Measurements from ENCODE around the gene RAD1.

Gene RAD1

GRCh38 chr5:34900652-34901051 lies 14.7 kb downstream of the RAD1 start:
- Mint-ChIP-seq H3K27me3 (no peaks in the 10 kb centered on the region), H3K4me1 (ENCODE audit: low read depth in 2 of 2) (no peaks in the 10 kb centered on the region), H3K27ac (no peak overlapping the region), H3K9me3 (no peaks in the 10 kb centered on the region), H3K4me3 (no peak overlapping the region), H3K36me3 (ENCODE audit: insufficient read depth) (peaks cover 4% of the 10 kb centered on the region)
- ATAC-seq (replicated peaks) (no peak), DNase-seq (no peak)

DNA sequence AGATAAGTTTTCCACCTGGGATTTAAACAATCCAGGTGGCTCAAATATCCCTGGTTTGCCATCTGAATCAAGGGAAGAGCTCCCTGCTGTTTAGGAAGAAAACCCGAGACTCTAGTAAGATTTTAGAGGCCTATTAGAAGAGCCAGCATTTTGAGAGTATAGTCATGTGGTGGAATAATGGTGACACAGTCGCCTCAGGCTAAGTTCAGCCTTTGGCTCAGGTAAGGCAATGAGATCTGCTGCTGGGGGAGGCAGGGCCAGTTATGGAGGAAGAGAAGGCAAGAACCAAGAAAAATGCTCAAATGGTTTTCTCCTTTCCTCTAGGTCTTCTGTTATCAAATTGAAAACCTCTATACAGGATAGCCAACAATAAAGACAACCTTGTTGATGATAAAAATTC lies 16.2 kb downstream of the RAD1 start:
- DNase-seq (no peak), ATAC-seq (replicated peaks) (no peak)
- no peaks in the 10 kb centered on the region for H3K27me3 Mint-ChIP-seq
- no peak overlapping the region for H3K27ac Mint-ChIP-seq
- peaks cover 4% of the 10 kb centered on the region for H3K36me3 Mint-ChIP-seq (ENCODE audit: insufficient read depth)
- H3K4me1 Mint-ChIP-seq (ENCODE audit: low read depth in 2 of 2) = no peaks in the 10 kb centered on the region
- H3K4me3 Mint-ChIP-seq = no peak overlapping the region
- no peaks in the 10 kb centered on the region for H3K9me3 Mint-ChIP-seq

DNA sequence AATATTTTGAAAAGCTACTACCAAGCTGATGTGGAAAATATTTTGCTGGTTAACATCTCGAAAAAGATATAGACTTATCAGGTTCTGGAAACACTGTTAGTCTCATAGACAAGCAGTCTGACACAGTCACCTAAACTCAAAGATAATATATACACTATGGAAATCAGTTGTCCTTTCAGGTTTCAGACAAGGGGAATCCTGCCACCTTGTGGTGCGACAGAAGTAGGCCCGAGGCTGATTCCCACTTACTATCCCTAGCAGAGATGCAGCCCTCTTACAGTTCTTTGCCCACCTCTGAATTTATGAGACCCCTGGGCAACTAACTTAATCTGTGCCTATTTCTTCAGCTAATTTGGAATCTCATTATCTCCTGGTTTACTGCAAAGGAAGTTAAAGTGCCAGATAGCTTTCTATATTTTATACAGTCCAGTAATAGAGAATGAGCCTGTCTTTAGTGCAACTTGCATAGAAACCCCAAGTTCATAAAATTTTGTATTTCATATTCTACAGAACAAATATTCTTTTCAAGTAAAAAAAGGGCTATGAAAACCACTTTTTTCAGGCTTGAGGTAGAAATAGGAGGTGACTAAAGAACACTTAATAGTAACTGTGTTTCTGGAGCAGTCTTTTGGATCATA lies 16.9 kb downstream of the RAD1 start:
- H3K27me3 Mint-ChIP-seq = no peaks in the 10 kb centered on the region
- no peak overlapping the region for H3K4me3 Mint-ChIP-seq
- no peaks in the 10 kb centered on the region for H3K9me3 Mint-ChIP-seq
- no peak overlapping the region for H3K27ac Mint-ChIP-seq
- peak; percentile 69 for ATAC-seq (replicated peaks)
- DNase-seq = peak; percentile 37 to 40 (median 39)
- H3K4me1 Mint-ChIP-seq (ENCODE audit: low read depth in 2 of 2) = no peaks in the 10 kb centered on the region
- H3K36me3 Mint-ChIP-seq (ENCODE audit: insufficient read depth) = peaks cover 4% of the 10 kb centered on the region

GRCh38 chr5:34897646-34898045 lies 17.7 kb downstream of the RAD1 start:
- no peaks in the 10 kb centered on the region for H3K9me3 Mint-ChIP-seq
- no peak overlapping the region for H3K27ac Mint-ChIP-seq
- no peaks in the 10 kb centered on the region for H3K4me1 Mint-ChIP-seq (ENCODE audit: low read depth in 2 of 2)
- H3K36me3 Mint-ChIP-seq (ENCODE audit: insufficient read depth) = peaks cover 4% of the 10 kb centered on the region
- DNase-seq (no peak), ATAC-seq (replicated peaks) (no peak)
- no peaks in the 10 kb centered on the region for H3K27me3 Mint-ChIP-seq
- H3K4me3 Mint-ChIP-seq = no peak overlapping the region

GRCh38 chr5:34895641-34896419 lies 19.5 kb downstream of the RAD1 start:
- Mint-ChIP-seq H3K36me3 (ENCODE audit: insufficient read depth) (no peaks in the 10 kb centered on the region), H3K9me3 (no peaks in the 10 kb centered on the region), H3K27me3 (no peaks in the 10 kb centered on the region), H3K4me1 (ENCODE audit: low read depth in 2 of 2) (no peaks in the 10 kb centered on the region), H3K4me3 (no peak overlapping the region), H3K27ac (peak overlapping the region in 1 of 2 donors; percentile 25)
- DNase-seq = no peak
- ATAC-seq (replicated peaks) = no peak

DNA sequence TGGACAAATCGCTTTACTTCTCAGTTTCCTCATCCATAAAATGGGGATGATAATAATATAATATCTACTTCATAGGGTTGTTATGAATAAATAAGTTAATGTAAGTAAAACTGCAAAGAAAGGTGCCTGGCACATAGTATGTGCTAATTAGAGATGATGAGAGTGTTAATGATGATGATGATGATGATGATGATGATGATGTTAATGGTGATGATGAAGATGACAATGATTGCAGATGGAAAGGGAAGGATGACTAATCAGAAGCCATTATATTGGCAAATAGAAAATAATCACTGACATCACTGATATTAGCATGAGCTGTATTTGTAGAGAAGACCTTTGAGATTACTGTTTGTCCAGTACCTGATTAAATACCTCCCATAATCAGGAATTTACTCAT lies 20.6 kb downstream of the RAD1 start:
- Mint-ChIP-seq H3K4me3 (no peak overlapping the region), H3K36me3 (ENCODE audit: insufficient read depth) (no peaks in the 10 kb centered on the region), H3K4me1 (ENCODE audit: low read depth in 2 of 2) (no peaks in the 10 kb centered on the region), H3K27me3 (no peaks in the 10 kb centered on the region), H3K27ac (no peak overlapping the region), H3K9me3 (no peaks in the 10 kb centered on the region)
- DNase-seq (no peak), ATAC-seq (replicated peaks) (no peak)

GRCh38 chr5:34892414-34892813 lies 22.9 kb downstream of the RAD1 start:
- Mint-ChIP-seq H3K27ac (peak overlapping the region in 1 of 2 donors; percentile 47), H3K4me3 (no peak overlapping the region), H3K36me3 (ENCODE audit: insufficient read depth) (no peaks in the 10 kb centered on the region), H3K9me3 (no peaks in the 10 kb centered on the region), H3K4me1 (ENCODE audit: low read depth in 2 of 2) (no peaks in the 10 kb centered on the region), H3K27me3 (peaks cover 2 to 3% of the 10 kb centered on the region in 2 donors)
- no peak for ATAC-seq (replicated peaks)
- no peak for DNase-seq

DNA sequence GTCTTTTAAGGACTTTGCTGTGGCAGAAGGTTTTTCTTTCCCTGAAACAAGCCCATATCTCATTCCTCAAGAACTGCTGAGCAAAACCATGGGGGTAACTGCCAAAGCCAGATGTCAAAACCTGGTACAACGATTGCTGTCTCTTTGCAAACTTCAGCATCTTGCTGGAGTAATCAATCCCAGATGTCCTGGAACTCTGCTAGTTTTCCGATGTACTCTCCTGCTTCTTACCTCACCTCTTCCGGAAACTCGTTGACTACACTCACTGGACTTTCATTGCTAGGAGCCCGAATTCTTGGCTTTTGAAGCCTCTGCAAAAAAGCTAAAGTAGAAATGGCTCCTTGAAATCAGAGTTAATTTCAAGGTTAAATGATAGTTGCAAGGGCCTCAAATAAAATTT lies 23.3 kb downstream of the RAD1 start:
- Mint-ChIP-seq H3K36me3 (ENCODE audit: insufficient read depth) (no peaks in the 10 kb centered on the region), H3K4me3 (no peak overlapping the region), H3K4me1 (ENCODE audit: low read depth in 2 of 2) (no peaks in the 10 kb centered on the region), H3K27me3 (peaks cover 6 to 8% of the 10 kb centered on the region in 2 donors), H3K27ac (peak overlapping the region in 1 of 2 donors; percentile 47), H3K9me3 (no peaks in the 10 kb centered on the region)
- DNase-seq = no peak
- ATAC-seq (replicated peaks) = no peak

GRCh38 chr5:34889394-34889793 lies 25.9 kb downstream of the RAD1 start:
- Mint-ChIP-seq H3K4me1 (ENCODE audit: low read depth in 2 of 2) (no peaks in the 10 kb centered on the region), H3K27me3 (peaks cover 16 to 29% of the 10 kb centered on the region in 2 donors), H3K36me3 (ENCODE audit: insufficient read depth) (no peaks in the 10 kb centered on the region), H3K4me3 (no peak overlapping the region), H3K27ac (no peak overlapping the region), H3K9me3 (no peaks in the 10 kb centered on the region)
- no peak for DNase-seq
- no peak for ATAC-seq (replicated peaks)

- no peaks in the 10 kb centered on the region for H3K36me3 Mint-ChIP-seq (ENCODE audit: insufficient read depth)
- no peak overlapping the region for H3K4me3 Mint-ChIP-seq
- H3K9me3 Mint-ChIP-seq = no peaks in the 10 kb centered on the region
- no peak overlapping the region for H3K27ac Mint-ChIP-seq
- no peaks in the 10 kb centered on the region for H3K4me1 Mint-ChIP-seq (ENCODE audit: low read depth in 2 of 2)
- no peak for DNase-seq
- H3K27me3 Mint-ChIP-seq = peaks cover 44 to 52% of the 10 kb centered on the region in 2 donors
- ATAC-seq (replicated peaks) = no peak
These were observed 28.7 kb downstream of the RAD1 start for GRCh38 chr5:34886392-34887119.

- Mint-ChIP-seq H3K27ac (no peak overlapping the region), H3K4me3 (no peak overlapping the region), H3K27me3 (peaks cover 39 to 44% of the 10 kb centered on the region in 2 donors), H3K36me3 (ENCODE audit: insufficient read depth) (no peaks in the 10 kb centered on the region), H3K4me1 (ENCODE audit: low read depth in 2 of 2) (no peaks in the 10 kb centered on the region), H3K9me3 (no peaks in the 10 kb centered on the region)
- ATAC-seq (replicated peaks) = no peak
- DNase-seq = no peak
These were observed 34.1 kb downstream of the RAD1 start for GRCh38 chr5:34881246-34881645.

DNA sequence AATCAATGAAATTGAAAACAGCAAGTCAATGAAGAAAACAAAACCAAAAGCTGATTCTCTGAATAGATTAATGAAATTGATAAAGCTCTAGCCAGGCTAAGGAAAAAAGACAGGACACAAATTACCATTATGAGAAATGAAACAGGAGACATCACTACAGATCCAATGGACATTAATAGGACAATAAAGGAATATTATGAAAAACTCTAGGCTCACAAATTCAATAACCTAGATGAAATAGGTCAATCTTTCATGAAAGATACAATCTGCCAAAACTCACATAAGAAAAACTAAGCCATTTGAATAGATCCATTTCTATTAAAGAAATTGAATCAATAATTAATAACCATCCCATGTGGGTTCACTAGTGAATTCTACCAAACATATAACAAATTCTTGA lies 39.0 kb downstream of the RAD1 start:
- Mint-ChIP-seq H3K4me1 (ENCODE audit: low read depth in 2 of 2) (no peaks in the 10 kb centered on the region), H3K9me3 (peaks cover 0 to 1% of the 10 kb centered on the region in 2 donors), H3K27ac (no peak overlapping the region), H3K36me3 (ENCODE audit: insufficient read depth) (no peaks in the 10 kb centered on the region), H3K27me3 (peaks cover 25 to 37% of the 10 kb centered on the region in 2 donors), H3K4me3 (no peak overlapping the region)
- ATAC-seq (replicated peaks) (no peak), DNase-seq (no peak)

DNA sequence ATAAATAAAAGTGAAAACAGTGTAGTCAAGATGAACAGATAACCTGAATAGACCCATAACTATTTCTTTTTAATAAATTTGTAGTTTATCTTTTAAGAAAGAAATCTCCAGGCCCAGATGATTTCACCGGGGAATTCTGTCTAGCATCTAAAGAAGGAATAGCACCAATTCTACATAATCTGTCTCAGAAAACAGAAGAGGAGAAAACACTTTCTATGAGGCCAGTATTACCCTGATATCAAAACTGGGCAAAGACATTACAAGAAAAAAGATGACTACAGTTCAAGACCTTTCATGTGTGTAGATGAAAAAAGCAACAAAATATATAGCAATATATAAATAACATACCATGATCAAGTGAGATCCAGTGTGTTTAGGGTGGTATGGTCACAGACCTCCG lies 44.9 kb downstream of the RAD1 start:
- Mint-ChIP-seq H3K4me1 (ENCODE audit: low read depth in 2 of 2) (no peaks in the 10 kb centered on the region), H3K9me3 (no peaks in the 10 kb centered on the region), H3K27ac (no peak overlapping the region), H3K4me3 (no peak overlapping the region), H3K36me3 (ENCODE audit: insufficient read depth) (no peaks in the 10 kb centered on the region), H3K27me3 (peaks cover 22 to 24% of the 10 kb centered on the region in 2 donors)
- ATAC-seq (replicated peaks) = no peak
- no peak for DNase-seq

GRCh38 chr5:34869256-34869655 lies 46.0 kb downstream of the RAD1 start:
- no peaks in the 10 kb centered on the region for H3K36me3 Mint-ChIP-seq (ENCODE audit: insufficient read depth)
- no peaks in the 10 kb centered on the region for H3K4me1 Mint-ChIP-seq (ENCODE audit: low read depth in 2 of 2)
- DNase-seq = no peak
- H3K27me3 Mint-ChIP-seq = peaks cover 13 to 21% of the 10 kb centered on the region in 2 donors
- H3K9me3 Mint-ChIP-seq = no peaks in the 10 kb centered on the region
- no peak for ATAC-seq (replicated peaks)
- no peak overlapping the region for H3K27ac Mint-ChIP-seq
- no peak overlapping the region for H3K4me3 Mint-ChIP-seq
